Nephron (organoid): Measurements from ENCODE around the gene FCSK.
A peak's percentile ranks its signal among the peaks of the same experiment; 100 is the strongest.

Experiments
- H3K27ac Mint-ChIP-seq, 3 experiments: 2 replicates each; pipeline ENCODE4 v1.8.0; 2020; ENCODE audit warnings: mixed read lengths in 3 of 3, mild to moderate bottlenecking in 2 of 3, moderate library complexity in 1 of 3
- H3K27me3 Mint-ChIP-seq: 2 replicates; pipeline ENCODE4 v1.8.0; 2021; ENCODE audit warnings: low read depth, mild to moderate bottlenecking, moderate library complexity, mixed read lengths
- H3K36me3 Mint-ChIP-seq: 2 replicates; pipeline ENCODE4 v1.8.0; 2020; ENCODE audit warnings: low read depth, mixed read lengths
- H3K4me1 Mint-ChIP-seq: 2 replicates; pipeline ENCODE4 v1.8.0; 2020; ENCODE audit warnings: mixed read lengths
- H3K4me3 Mint-ChIP-seq, 3 experiments: 2 replicates each; pipeline ENCODE4 v1.8.0; 2020; ENCODE audit warnings: mild to moderate bottlenecking in 3 of 3, mixed read lengths in 3 of 3, moderate library complexity in 2 of 3
- H3K9me3 Mint-ChIP-seq: 2 replicates; pipeline ENCODE4 v1.8.0; 2020; ENCODE audit warnings: mixed read lengths
- CTCF ChIP-seq, 3 experiments: fragments of 200-600 bp; sonication (generic); IDR thresholded peaks; one replicate each; pipeline ENCODE4 v1.5.0; 2021; ENCODE audit warnings: antibody characterized with exemption in 3 of 3; ENCODE audit not compliant: unreplicated experiment in 3 of 3

The FCSK gene

GRCh38 chr16:70421014-70421413 is 33.4 kb upstream of the FCSK start:
- no peak for TF ChIP-seq CTCF (IDR thresholded peaks at IDR 0.05; ENCODE audit: unreplicated experiment in 3 of 3)
- no peaks in the 10 kb centered on the region for H3K27me3 Mint-ChIP-seq
- no peak overlapping the region for H3K4me3 Mint-ChIP-seq
- no peak overlapping the region for H3K27ac Mint-ChIP-seq
- H3K36me3 Mint-ChIP-seq = peaks cover 31% of the 10 kb centered on the region
- H3K4me1 Mint-ChIP-seq = peaks cover 45% of the 10 kb centered on the region
- H3K9me3 Mint-ChIP-seq = no peaks in the 10 kb centered on the region

GRCh38 chr16:70421473-70422311 is 32.7 kb upstream of the FCSK start:
- no peak for TF ChIP-seq CTCF (IDR thresholded peaks at IDR 0.05; ENCODE audit: unreplicated experiment in 3 of 3)
- peaks cover 38% of the 10 kb centered on the region for H3K4me1 Mint-ChIP-seq
- H3K27ac Mint-ChIP-seq = peak overlapping the region; percentile 25 to 67 (median 44)
- no peaks in the 10 kb centered on the region for H3K27me3 Mint-ChIP-seq
- no peaks in the 10 kb centered on the region for H3K9me3 Mint-ChIP-seq
- no peak overlapping the region for H3K4me3 Mint-ChIP-seq
- peaks cover 29% of the 10 kb centered on the region for H3K36me3 Mint-ChIP-seq

- no peak for TF ChIP-seq CTCF (IDR thresholded peaks at IDR 0.05; ENCODE audit: unreplicated experiment in 3 of 3)
- peaks cover 36% of the 10 kb centered on the region for H3K4me1 Mint-ChIP-seq
- no peaks in the 10 kb centered on the region for H3K27me3 Mint-ChIP-seq
- peak overlapping the region; percentile 44 to 67 (median 44) for H3K27ac Mint-ChIP-seq
- H3K36me3 Mint-ChIP-seq = peaks cover 31% of the 10 kb centered on the region
- H3K9me3 Mint-ChIP-seq = no peaks in the 10 kb centered on the region
- no peak overlapping the region for H3K4me3 Mint-ChIP-seq
These were observed 31.9 kb upstream of the FCSK start for GRCh38 chr16:70422543-70422942.

GRCh38 chr16:70427786-70428177 is 26.6 kb upstream of the FCSK start:
- H3K4me1 Mint-ChIP-seq = peaks cover 49% of the 10 kb centered on the region
- H3K4me3 Mint-ChIP-seq = peak overlapping the region; percentile 37 to 54 (median 45)
- no peak for TF ChIP-seq CTCF (IDR thresholded peaks at IDR 0.05; ENCODE audit: unreplicated experiment in 3 of 3)
- H3K9me3 Mint-ChIP-seq = no peaks in the 10 kb centered on the region
- H3K36me3 Mint-ChIP-seq = peaks cover 16% of the 10 kb centered on the region
- no peaks in the 10 kb centered on the region for H3K27me3 Mint-ChIP-seq
- H3K27ac Mint-ChIP-seq = peak overlapping the region; percentile 99

GRCh38 chr16:70428178-70428998 is 26.0 kb upstream of the FCSK start:
- no peaks in the 10 kb centered on the region for H3K9me3 Mint-ChIP-seq
- peaks cover 13% of the 10 kb centered on the region for H3K36me3 Mint-ChIP-seq
- H3K4me1 Mint-ChIP-seq = peaks cover 52% of the 10 kb centered on the region
- no peak for TF ChIP-seq CTCF (IDR thresholded peaks at IDR 0.05; ENCODE audit: unreplicated experiment in 3 of 3)
- no peaks in the 10 kb centered on the region for H3K27me3 Mint-ChIP-seq
- H3K27ac Mint-ChIP-seq = peak overlapping the region; percentile 99
- peak overlapping the region; percentile 45 to 72 (median 54) for H3K4me3 Mint-ChIP-seq
